Activated naive CD4-positive, alpha-beta T cell treated with anti-CD3 and anti-CD28 coated beads for 36 hours (primary cell): ENCODE results near the gene DENND5A. TPM values are rescaled to one million over a fixed set of nuclear protein-coding genes. Genes with fewer than 3 reads are reported as not detected.
A peak's percentile ranks its signal among the peaks of the same experiment; 100 is the strongest.

ENCODE experiments used
- CTCF ChIA-PET: fragments of 350-600 bp; sonication (Branson Sonifier 250); formaldehyde crosslinking; loops from one replicate; lab custom pipeline; 2021; ENCODE audit warnings: antibody characterized with exemption; lab: Charles Lee
- DNase-seq: peaks from one replicate; pipeline ENCODE4 v3.0.0-alpha.2; 2020
- H3K27ac Mint-ChIP-seq: one replicate; pipeline ENCODE4 v1.8.0; 2021; ENCODE audit warnings: mild to moderate bottlenecking, mixed read lengths
- H3K27me3 Mint-ChIP-seq: one replicate; pipeline ENCODE4 v1.8.0; 2021; ENCODE audit warnings: low read depth, mixed read lengths
- H3K36me3 Mint-ChIP-seq: one replicate; pipeline ENCODE4 v1.8.0; 2021; ENCODE audit warnings: low read depth, mixed read lengths
- H3K4me1 Mint-ChIP-seq: one replicate; pipeline ENCODE4 v1.8.0; 2021; ENCODE audit warnings: low read depth, mixed read lengths
- H3K4me3 Mint-ChIP-seq: one replicate; pipeline ENCODE4 v1.8.0; 2021; ENCODE audit warnings: mild to moderate bottlenecking, moderate library complexity, mixed read lengths
- H3K9me3 Mint-ChIP-seq: one replicate; pipeline ENCODE4 v1.8.0; 2021; ENCODE audit warnings: mixed read lengths
- intact Hi-C: fragments of 100-400 bp; cut with micrococcal nuclease; formaldehyde crosslinking; loops from one replicate; pipeline ENCODE4 v1.15.1; 2023
- total RNA-seq, 2 experiments: library from RNA; stranded (reverse); gene quantifications; one replicate each; pipeline ENCODE4 v1.2.3, GENCODE V29; 2021

Gene DENND5A
- total RNA-seq, 2 experiments from 2014 or later = 62.3 to 63.5 TPM

DNA sequence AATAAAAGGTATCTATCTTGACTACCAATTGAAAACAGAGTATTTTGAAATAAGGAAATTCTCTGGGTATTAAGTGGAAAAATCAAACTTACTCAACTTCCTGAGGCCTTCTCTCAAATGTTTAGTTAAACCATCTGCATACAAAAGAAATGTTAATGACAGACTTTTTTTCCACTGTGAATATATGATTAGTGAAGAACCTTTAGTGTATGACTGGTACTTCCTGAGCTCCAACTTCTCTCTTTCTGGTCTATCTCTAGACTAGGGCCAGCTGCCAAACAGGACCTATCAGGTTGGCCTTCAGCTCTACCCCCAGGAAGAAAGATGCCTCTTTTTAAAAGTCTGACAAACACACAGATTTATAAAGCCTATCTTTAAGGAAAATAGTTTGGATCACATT is 105.0 kb downstream of the DENND5A start:
- Mint-ChIP-seq H3K4me3 (no peak overlapping the region), H3K36me3 (peaks cover 18% of the 10 kb centered on the region), H3K27ac (peak overlapping the region; percentile 89), H3K4me1 (peaks cover 29% of the 10 kb centered on the region), H3K27me3 (no peaks in the 10 kb centered on the region), H3K9me3 (no peaks in the 10 kb centered on the region)
- CTCF ChIA-PET = interaction anchor here (1.3 to 1.8 kb wide), 2 partner anchors 23 to 346 kb away, joined by 3 to 8 read pairs; no protein-coding TSS in a partner anchor
- intact Hi-C loops = loop anchor here (1.0 to 10.0 kb wide), 4 partner anchors 21 to 595 kb away; no protein-coding TSS in a partner anchor
- DNase-seq = no peak

- no peaks in the 10 kb centered on the region for H3K27me3 Mint-ChIP-seq
- no peaks in the 10 kb centered on the region for H3K9me3 Mint-ChIP-seq
- H3K36me3 Mint-ChIP-seq = peaks cover 17% of the 10 kb centered on the region
- CTCF ChIA-PET = interaction anchor here (0.7 to 1.2 kb wide), 4 partner anchors 12 to 435 kb away, joined by 3 to 6 read pairs (median 4); no protein-coding TSS in a partner anchor
- intact Hi-C loops = loop anchor here (2.0 kb wide), 1 partner anchor 52 kb away; no protein-coding TSS in a partner anchor
- H3K4me1 Mint-ChIP-seq = peaks cover 29% of the 10 kb centered on the region
- H3K27ac Mint-ChIP-seq = peak overlapping the region; percentile 84
- H3K4me3 Mint-ChIP-seq = no peak overlapping the region
- no peak for DNase-seq
These were observed 106.2 kb downstream of the DENND5A start for GRCh38 chr11:9158898-9159391.

DNA sequence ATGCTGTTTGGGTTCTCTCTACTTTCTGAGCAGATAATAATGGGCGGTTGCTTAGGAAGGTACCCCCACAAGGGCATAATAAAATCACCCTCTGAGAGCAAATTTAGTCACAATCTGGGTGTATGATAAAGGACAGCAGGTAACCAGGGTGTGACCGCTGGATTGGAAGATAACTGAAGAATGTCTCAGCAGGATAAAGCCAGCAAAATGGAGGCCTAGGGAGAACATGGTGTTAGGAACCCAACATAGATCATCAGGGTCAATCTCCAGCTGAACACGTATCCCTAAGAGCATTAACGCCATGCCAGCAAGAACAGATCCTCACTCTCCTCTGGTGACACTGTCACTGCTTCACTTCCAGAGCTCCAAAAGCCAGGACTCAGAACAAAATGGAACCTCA is 109.2 kb downstream of the DENND5A start:
- CTCF ChIA-PET = interaction anchor here (1.4 kb wide), 1 partner anchor 18 kb away, joined by 6 read pairs; no protein-coding TSS in a partner anchor
- no peak for DNase-seq
- Mint-ChIP-seq H3K9me3 (no peaks in the 10 kb centered on the region), H3K4me3 (no peak overlapping the region), H3K27ac (no peak overlapping the region), H3K36me3 (peaks cover 15% of the 10 kb centered on the region), H3K27me3 (no peaks in the 10 kb centered on the region), H3K4me1 (peaks cover 27% of the 10 kb centered on the region)
- intact Hi-C loops = no loop called here

GRCh38 chr11:9153651-9154050 is 111.5 kb downstream of the DENND5A start:
- CTCF ChIA-PET = interaction anchor here (0.8 to 1.0 kb wide), 2 partner anchors 12 to 16 kb away, joined by 3 to 7 read pairs; no protein-coding TSS in a partner anchor
- H3K9me3 Mint-ChIP-seq = no peaks in the 10 kb centered on the region
- peaks cover 7% of the 10 kb centered on the region for H3K36me3 Mint-ChIP-seq
- no peak overlapping the region for H3K27ac Mint-ChIP-seq
- no peaks in the 10 kb centered on the region for H3K27me3 Mint-ChIP-seq
- intact Hi-C loops = no loop called here
- H3K4me1 Mint-ChIP-seq = peaks cover 8% of the 10 kb centered on the region
- H3K4me3 Mint-ChIP-seq = no peak overlapping the region
- DNase-seq = no peak

GRCh38 chr11:9151631-9152030 is 113.5 kb downstream of the DENND5A start:
- no peak overlapping the region for H3K4me3 Mint-ChIP-seq
- peaks cover 11% of the 10 kb centered on the region for H3K4me1 Mint-ChIP-seq
- no peak for DNase-seq
- H3K27me3 Mint-ChIP-seq = no peaks in the 10 kb centered on the region
- H3K9me3 Mint-ChIP-seq = no peaks in the 10 kb centered on the region
- no peak overlapping the region for H3K27ac Mint-ChIP-seq
- intact Hi-C loops = no loop called here
- CTCF ChIA-PET = interaction anchor here (1.3 kb wide), 1 partner anchor 135 kb away, joined by 4 read pairs; no protein-coding TSS in a partner anchor
- H3K36me3 Mint-ChIP-seq = peaks cover 10% of the 10 kb centered on the region

GRCh38 chr11:9150926-9151325 is 114.2 kb downstream of the DENND5A start:
- Mint-ChIP-seq H3K9me3 (no peaks in the 10 kb centered on the region), H3K27ac (no peak overlapping the region), H3K27me3 (no peaks in the 10 kb centered on the region), H3K36me3 (peaks cover 10% of the 10 kb centered on the region), H3K4me3 (no peak overlapping the region), H3K4me1 (peaks cover 12% of the 10 kb centered on the region)
- CTCF ChIA-PET = interaction anchor here (1.3 kb wide), 1 partner anchor 17 kb away, joined by 3 read pairs; no protein-coding TSS in a partner anchor
- DNase-seq = no peak
- intact Hi-C loops = no loop called here

DNA sequence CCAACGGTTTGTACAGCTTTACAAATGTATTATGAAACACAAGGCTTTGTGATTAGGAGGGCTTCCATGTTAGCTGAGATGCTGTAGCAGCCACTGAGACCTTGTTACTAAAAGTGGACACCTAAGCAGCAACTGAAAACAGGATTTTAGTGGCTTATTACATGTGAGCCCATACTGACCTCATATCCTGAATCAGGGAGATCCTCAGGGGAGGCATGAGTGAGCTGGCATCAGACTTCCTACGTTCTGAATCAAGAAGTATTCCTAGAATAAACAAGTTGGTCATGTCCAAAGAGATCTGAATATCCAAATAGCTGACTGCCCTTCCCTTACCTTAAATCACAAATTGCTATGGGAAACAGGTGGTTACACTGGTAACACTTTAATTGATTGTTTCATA is 114.6 kb downstream of the DENND5A start:
- CTCF ChIA-PET = interaction anchor here (1.3 kb wide), 1 partner anchor 17 kb away, joined by 3 read pairs; no protein-coding TSS in a partner anchor
- H3K36me3 Mint-ChIP-seq = peaks cover 10% of the 10 kb centered on the region
- H3K4me3 Mint-ChIP-seq = no peak overlapping the region
- intact Hi-C loops = no loop called here
- no peaks in the 10 kb centered on the region for H3K27me3 Mint-ChIP-seq
- no peak for DNase-seq
- peaks cover 13% of the 10 kb centered on the region for H3K4me1 Mint-ChIP-seq
- H3K9me3 Mint-ChIP-seq = no peaks in the 10 kb centered on the region
- H3K27ac Mint-ChIP-seq = no peak overlapping the region

DNA sequence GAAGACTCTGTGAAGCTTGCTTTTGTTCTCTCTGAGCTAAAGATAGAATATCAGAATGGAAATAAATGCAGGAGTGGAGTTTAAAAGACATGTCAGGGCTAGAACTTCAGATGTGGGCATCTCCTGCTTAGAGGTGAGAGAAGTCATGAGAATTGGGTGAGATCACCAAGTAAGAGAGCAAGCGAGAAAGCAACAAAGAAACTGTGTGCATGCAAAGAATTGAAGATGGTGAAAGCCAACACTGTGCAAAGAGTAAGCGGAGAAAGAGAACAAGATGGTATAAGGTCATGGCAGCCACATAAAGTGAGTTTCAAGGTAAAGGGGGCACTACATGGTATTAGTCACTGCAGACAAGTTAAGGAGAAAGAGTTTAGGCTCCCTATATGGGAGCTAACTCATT is 116.4 kb downstream of the DENND5A start:
- H3K27ac Mint-ChIP-seq = peak overlapping the region; percentile 65
- H3K27me3 Mint-ChIP-seq = no peaks in the 10 kb centered on the region
- peaks cover 19% of the 10 kb centered on the region for H3K4me1 Mint-ChIP-seq
- no peaks in the 10 kb centered on the region for H3K9me3 Mint-ChIP-seq
- CTCF ChIA-PET = interaction anchor here (0.6 to 1.4 kb wide), 2 partner anchors 11 to 169 kb away, joined by 4 to 7 read pairs; no protein-coding TSS in a partner anchor
- H3K4me3 Mint-ChIP-seq = no peak overlapping the region
- DNase-seq = no peak
- peaks cover 15% of the 10 kb centered on the region for H3K36me3 Mint-ChIP-seq
- intact Hi-C loops = no loop called here

DNA sequence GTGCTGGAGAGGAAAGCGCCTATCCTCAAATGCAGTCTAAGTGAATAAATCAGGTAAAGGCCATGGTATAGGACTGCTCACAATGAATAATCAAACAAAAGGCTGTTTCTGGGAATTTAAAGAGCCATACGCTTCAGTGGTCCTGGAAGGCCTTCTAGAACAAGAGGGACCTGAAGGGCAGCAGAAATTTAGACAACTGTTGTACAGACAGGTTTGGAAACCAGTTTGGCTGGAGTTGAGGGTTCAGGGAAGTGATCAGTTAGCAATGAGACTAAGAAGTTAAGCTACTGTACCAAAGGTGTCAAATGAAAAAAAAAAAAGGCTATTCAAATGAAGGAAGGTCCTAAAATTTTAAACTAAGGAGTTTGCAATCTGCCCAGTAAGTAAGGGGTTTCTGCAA is 117.1 kb downstream of the DENND5A start:
- intact Hi-C loops = no loop called here
- CTCF ChIA-PET = interaction anchor here (1.4 kb wide), 1 partner anchor 10 kb away, joined by 7 read pairs; no protein-coding TSS in a partner anchor

DNA sequence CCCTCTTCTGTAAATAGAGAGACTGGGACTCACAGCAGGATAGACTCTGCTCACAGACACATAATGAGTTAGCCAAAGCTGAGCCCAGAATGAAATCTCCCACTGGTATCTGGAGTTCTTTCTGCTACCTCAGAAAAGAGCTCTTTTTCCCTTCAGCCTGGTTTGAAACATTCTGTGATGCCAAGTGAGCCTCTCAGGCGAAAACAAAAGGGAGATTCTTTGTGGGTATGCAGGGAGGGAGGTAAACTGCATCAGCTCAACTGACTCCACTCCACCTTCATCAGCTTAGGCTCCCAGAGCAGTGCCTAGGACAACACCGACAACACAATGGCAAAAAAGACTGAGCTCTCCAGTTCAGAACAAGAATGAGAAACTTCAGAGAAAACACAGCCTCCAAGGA is 118.7 kb downstream of the DENND5A start:
- CTCF ChIA-PET = interaction anchor here (0.5 to 1.5 kb wide), 3 partner anchors 9 to 388 kb away, joined by 3 to 7 read pairs (median 3); no protein-coding TSS in a partner anchor
- Mint-ChIP-seq H3K4me1 (peaks cover 19% of the 10 kb centered on the region), H3K27ac (no peak overlapping the region), H3K9me3 (no peaks in the 10 kb centered on the region), H3K4me3 (no peak overlapping the region), H3K36me3 (peaks cover 21% of the 10 kb centered on the region), H3K27me3 (no peaks in the 10 kb centered on the region)
- intact Hi-C loops = no loop called here
- no peak for DNase-seq

More for the DNA sequence above, 117.1 kb downstream of the DENND5A start:
- H3K4me3 Mint-ChIP-seq = no peak overlapping the region
- H3K27ac Mint-ChIP-seq = peak overlapping the region; percentile 65
- DNase-seq = no peak
- no peaks in the 10 kb centered on the region for H3K27me3 Mint-ChIP-seq
- H3K9me3 Mint-ChIP-seq = no peaks in the 10 kb centered on the region
- peaks cover 17% of the 10 kb centered on the region for H3K36me3 Mint-ChIP-seq
- peaks cover 19% of the 10 kb centered on the region for H3K4me1 Mint-ChIP-seq

- Mint-ChIP-seq H3K4me3 (no peak overlapping the region), H3K27ac (peak overlapping the region; percentile 25), H3K9me3 (no peaks in the 10 kb centered on the region), H3K4me1 (peaks cover 25% of the 10 kb centered on the region), H3K27me3 (no peaks in the 10 kb centered on the region), H3K36me3 (peaks cover 24% of the 10 kb centered on the region)
- CTCF ChIA-PET = interaction anchor here (1.0 kb wide), 1 partner anchor 51 kb away, joined by 3 read pairs; no protein-coding TSS in a partner anchor
- intact Hi-C loops = no loop called here
- no peak for DNase-seq
These were observed 119.9 kb downstream of the DENND5A start for GRCh38 chr11:9145283-9145682.

DNA sequence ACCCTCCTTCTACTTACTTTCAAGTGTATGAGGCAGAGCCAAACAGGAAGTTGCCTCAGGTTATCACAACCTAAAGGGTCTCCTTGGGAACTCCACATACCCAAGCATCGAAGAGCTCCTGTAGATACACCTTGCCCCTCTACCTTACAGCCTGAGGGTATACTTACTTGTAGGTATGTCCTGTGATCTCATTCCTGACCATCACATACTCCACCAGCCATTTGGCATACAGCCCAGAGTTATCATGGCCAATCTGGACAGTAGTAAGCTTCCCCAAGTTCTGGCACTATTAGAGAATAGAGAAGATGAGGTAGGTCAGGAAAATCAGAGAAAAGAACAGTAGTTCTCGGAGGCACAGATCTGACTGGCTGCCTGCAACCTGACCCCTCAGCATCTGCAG is 120.3 kb downstream of the DENND5A start:
- Mint-ChIP-seq H3K27me3 (no peaks in the 10 kb centered on the region), H3K27ac (peak overlapping the region; percentile 25), H3K4me1 (peaks cover 29% of the 10 kb centered on the region), H3K36me3 (peaks cover 25% of the 10 kb centered on the region), H3K9me3 (no peaks in the 10 kb centered on the region), H3K4me3 (no peak overlapping the region)
- intact Hi-C loops = no loop called here
- DNase-seq = no peak
- CTCF ChIA-PET = interaction anchor here (1.0 kb wide), 1 partner anchor 50 kb away, joined by 3 read pairs; no protein-coding TSS in a partner anchor
